SH-SY5Y (cell line): Measurements from ENCODE around the gene RGS7.

Experiments used
- GATA2 ChIP-seq: IDR thresholded peaks from 2 replicates; pipeline ENCODE4 v1.6.1; 2011; ENCODE audit warnings: mild to moderate bottlenecking, low read depth, low read length
- GATA3 ChIP-seq: IDR thresholded peaks from 2 replicates; pipeline ENCODE4 v1.6.1; 2011; ENCODE audit warnings: low read depth, mild to moderate bottlenecking, low read length, moderate library complexity

GRCh38 chr1:241311056-241311746 lies 45.8 kb downstream of the RGS7 start:
- TF ChIP-seq GATA3: no peak
- no peak for TF ChIP-seq GATA2
